CD4-positive, alpha-beta T cell treated with Interferon alpha-2 for 1 hour (primary cell): ENCODE measurements around the gene SH2B2.
"Not testable (repeated sequence)": the region's sequence is repeated elsewhere in the genome, so short reads cannot be mapped to it uniquely, and the experiment has no call there.

ENCODE experiments used
- DNase-seq, 2 donors: peaks; one replicate each; pipeline ENCODE4 v3.0.0-alpha.2; 2020 to 2022

The SH2B2 gene

GRCh38 chr7:102337420-102337819, 50.8 kb downstream of the SH2B2 start:
- DNase-seq = not testable (repeated sequence)

GRCh38 chr7:102340599-102341368, 54.1 kb downstream of the SH2B2 start:
- DNase-seq = not testable (repeated sequence)

GRCh38 chr7:102346983-102347382, 60.3 kb downstream of the SH2B2 start:
- not testable (repeated sequence) for DNase-seq

GRCh38 chr7:102356344-102356743, 69.7 kb downstream of the SH2B2 start, which contains the start of gene SPDYE6:
Gene SPDYE6 (minus strand): TSS chr7:102356444. CDS start chr7:102356023, 421 bp downstream.
- DNase-seq = not testable (repeated sequence)

- peak; percentile 97 to 98 for DNase-seq
These were observed 77.1 kb downstream of the SH2B2 start for GRCh38 chr7:102363549-102364393.

- DNase-seq = not testable (repeated sequence)
These were observed 77.8 kb downstream of the SH2B2 start for GRCh38 chr7:102364394-102364886.

- DNase-seq = not testable (repeated sequence)
These were observed 78.7 kb downstream of the SH2B2 start for GRCh38 chr7:102365390-102365789.

GRCh38 chr7:102370038-102370437, 83.4 kb downstream of the SH2B2 start:
- DNase-seq = not testable (repeated sequence)
